ENCODE measurements around the gene SLC25A13. TPM values are rescaled to one million over a fixed set of nuclear protein-coding genes. Genes with fewer than 3 reads are reported as not detected.

SLC25A13 gene
- total and polyA plus RNA-seq, 2 of the 8 experiments (the other 6 are each of a cell fraction or from before 2014, with no cell fraction given) = 30.8 to 85.4 TPM

DNA sequence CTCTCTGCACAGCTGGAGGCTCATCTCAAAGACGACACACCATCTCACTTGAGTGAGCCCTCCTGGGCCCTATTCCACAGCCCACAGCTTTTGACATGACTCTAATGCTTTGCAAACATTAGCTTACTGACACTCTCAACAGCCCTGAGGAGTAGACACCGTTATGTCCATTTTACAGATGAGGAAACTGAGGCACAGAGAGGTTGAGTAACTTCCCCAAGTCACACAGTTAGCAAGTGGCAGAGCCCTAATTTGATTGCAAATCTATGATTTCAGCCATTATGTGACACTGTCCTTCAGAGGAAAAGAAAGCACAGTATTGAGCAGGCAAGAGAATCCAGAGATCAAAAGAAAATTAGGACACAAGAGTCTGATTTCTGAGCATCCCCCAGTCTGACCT is 16.0 kb downstream of the SLC25A13 start:
- Histone ChIP-seq H3K4me2 (ENCODE audit: insufficient read depth in 1 of 2, low read depth in 2 of 2, low read length in 2 of 2) (no peak overlapping the region), H3K9ac (replicated peaks in 1 of 4; ENCODE audit: extremely low read depth in 1 of 4, low read depth in 3 of 4, low read length in 3 of 4) (no peak overlapping the region), H4K5ac (ENCODE audit: insufficient read length, low read depth, low read length) (no peak overlapping the region), H3K79me1 (ENCODE audit: low read depth, low read length) (peaks cover 18% of the 10 kb centered on the region), H3K23ac (ENCODE audit: insufficient read length) (no peak overlapping the region), H3K9me3 (ENCODE audit: insufficient read depth in 2 of 2, low read depth in 1 of 2, low read length in 1 of 2) (no peaks in the 10 kb centered on the region), H3K4ac (replicated peaks; ENCODE audit: insufficient read length, low read depth, low read length) (no peak overlapping the region), H3K56ac (replicated peaks; ENCODE audit: insufficient read length, low read depth, low read length) (no peak overlapping the region), H3K27ac (ENCODE audit: low read depth, low read length) (no peak overlapping the region), H2BK20ac (ENCODE audit: low read length) (no peak overlapping the region), H3K27me3 (replicated peaks in 1 of 4; ENCODE audit: control insufficient read depth in 3 of 4, extremely low read depth in 1 of 4, insufficient read depth in 3 of 4, low read length in 3 of 4) (no peaks in the 10 kb centered on the region), H3K79me2 (ENCODE audit: control insufficient read depth in 1 of 2, insufficient read depth in 2 of 2, low read length in 2 of 2) (peaks cover 3 to 79% of the 10 kb centered on the region in 2 experiments; a peak in 2 of 4 replicates), H2BK12ac (ENCODE audit: low read depth, low read length) (no peak overlapping the region), H3K36me3 (ENCODE audit: control insufficient read depth in 2 of 4, insufficient read depth in 4 of 4, low read length in 3 of 4) (no peaks in the 10 kb centered on the region), H3K14ac (ENCODE audit: insufficient read length) (no peak overlapping the region), H3K4me1 (replicated peaks in 1 of 4; ENCODE audit: control insufficient read depth in 3 of 4, insufficient read depth in 4 of 4, low read length in 3 of 4) (peaks cover 0 to 18% (median 14%) of the 10 kb centered on the region in 4 experiments; a peak in 6 of 7 replicates), H3K4me3 (ENCODE audit: extremely low read depth in 1 of 4, insufficient read depth in 2 of 4, low read depth in 3 of 4, low read length in 4 of 4) (no peak overlapping the region), H2AFZ (ENCODE audit: low read length) (no peak overlapping the region), H4K20me1 (replicated peaks in 1 of 2; ENCODE audit: control insufficient read depth in 1 of 2, insufficient read depth in 2 of 2, low read length in 2 of 2) (peaks cover 6 to 16% of the 10 kb centered on the region in 2 experiments), H2BK15ac (ENCODE audit: low read length) (no peak overlapping the region), H4K8ac (ENCODE audit: extremely low read depth, insufficient read depth, low read length) (no peak overlapping the region), H3K18ac (ENCODE audit: extremely low read depth, low read length) (no peak overlapping the region), H3K23me2 (ENCODE audit: low read depth, low read length) (no peaks in the 10 kb centered on the region), H2BK120ac (replicated peaks; ENCODE audit: low read depth, low read length) (no peak overlapping the region), H4K91ac (replicated peaks; ENCODE audit: insufficient read length, low read length) (no peak overlapping the region), H2AK5ac (ENCODE audit: low read depth, low read length) (no peak overlapping the region), H2BK5ac (ENCODE audit: low read depth, low read length) (no peak overlapping the region)
- no peak for DNase-seq (ENCODE audit: low read depth in 1 of 2, low spot score in 2 of 2)
- ChIA-PET POLR2A (ENCODE audit: partially characterized antibody) (no interaction called here), CTCF (ENCODE audit: partially characterized antibody) (interaction anchor here (0.9 kb wide), 1 partner anchor 38 kb away, joined by 3 read pairs; no protein-coding TSS in a partner anchor)
- WGBS, 2 experiments (ENCODE audit: extremely low coverage in 1 of 2, insufficient coverage in 1 of 2, insufficient read length in 1 of 2, insufficient replicate concordance in 2 of 2, low coverage in 1 of 2, low lambda C conversion rate in 2 of 2, missing lambda C conversion rate in 1 of 2) = 92% methylated on average over 2 of the region's 2 CpGs; no CpG with 5 or more reads in 1 of the 2 experiments
- TF ChIP-seq EZH2 (IDR thresholded peaks at IDR 0.05; ENCODE audit: low read depth, low read length, severe bottlenecking) (no peak), RXRA (IDR thresholded peaks at IDR 0.05; ENCODE audit: insufficient read depth, low read depth, low read length) (no peak), SRF (IDR thresholded peaks at IDR 0.05; ENCODE audit: low read depth, low read length) (no peak), POLR2AphosphoS5 (IDR thresholded peaks at IDR 0.05; ENCODE audit: low read depth, low read length) (no peak)
- FAIRE-seq = no peak

Measured in H1 (cell line).